C4-2B (cell line): ENCODE data around the gene SLC1A2.

Experiments used
- ZFX ChIP-seq: fragments of 450-650 bp; IDR thresholded peaks from 2 replicates; pipeline ENCODE4 v1.6.1; 2017
- TF ChIP-seq, protein P1 (sequence below): fragments of 450-650 bp; conservative IDR thresholded peaks from 2 replicates; pipeline ENCODE4 v1.5.1; 2017; ENCODE audit warnings: mild to moderate bottlenecking

DNA sequence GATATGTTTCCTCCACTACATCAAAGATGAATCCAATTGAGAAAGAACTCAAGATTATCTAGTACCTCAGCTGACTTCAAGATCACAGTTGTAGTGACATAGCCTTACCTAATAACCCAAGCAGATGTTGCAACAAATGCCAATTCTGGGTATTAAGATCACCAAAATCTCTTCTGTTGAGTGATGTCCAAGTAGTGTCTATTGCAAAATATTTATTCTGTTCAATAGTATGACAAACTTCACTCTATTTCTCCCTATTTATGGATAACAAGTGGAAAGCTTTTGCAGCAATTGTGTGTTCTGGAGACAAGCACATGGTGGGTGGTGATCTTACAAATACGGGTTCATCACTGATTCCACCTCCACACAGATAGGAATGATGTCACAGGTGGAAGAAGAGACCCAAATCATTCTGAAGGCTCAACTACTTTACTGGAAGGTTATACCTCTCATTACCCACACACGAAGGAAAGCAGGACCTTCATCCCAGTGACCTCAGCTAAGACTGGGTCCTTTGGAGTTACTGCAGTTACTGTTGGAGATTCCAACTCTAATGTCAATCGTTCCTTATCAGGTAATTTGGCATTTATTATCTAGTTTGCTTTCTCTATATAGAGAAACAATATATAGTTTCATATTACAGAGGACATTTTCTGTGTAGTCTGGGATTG is 208.3 kb downstream of the SLC1A2 start:
- TF ChIP-seq, protein P1, sequence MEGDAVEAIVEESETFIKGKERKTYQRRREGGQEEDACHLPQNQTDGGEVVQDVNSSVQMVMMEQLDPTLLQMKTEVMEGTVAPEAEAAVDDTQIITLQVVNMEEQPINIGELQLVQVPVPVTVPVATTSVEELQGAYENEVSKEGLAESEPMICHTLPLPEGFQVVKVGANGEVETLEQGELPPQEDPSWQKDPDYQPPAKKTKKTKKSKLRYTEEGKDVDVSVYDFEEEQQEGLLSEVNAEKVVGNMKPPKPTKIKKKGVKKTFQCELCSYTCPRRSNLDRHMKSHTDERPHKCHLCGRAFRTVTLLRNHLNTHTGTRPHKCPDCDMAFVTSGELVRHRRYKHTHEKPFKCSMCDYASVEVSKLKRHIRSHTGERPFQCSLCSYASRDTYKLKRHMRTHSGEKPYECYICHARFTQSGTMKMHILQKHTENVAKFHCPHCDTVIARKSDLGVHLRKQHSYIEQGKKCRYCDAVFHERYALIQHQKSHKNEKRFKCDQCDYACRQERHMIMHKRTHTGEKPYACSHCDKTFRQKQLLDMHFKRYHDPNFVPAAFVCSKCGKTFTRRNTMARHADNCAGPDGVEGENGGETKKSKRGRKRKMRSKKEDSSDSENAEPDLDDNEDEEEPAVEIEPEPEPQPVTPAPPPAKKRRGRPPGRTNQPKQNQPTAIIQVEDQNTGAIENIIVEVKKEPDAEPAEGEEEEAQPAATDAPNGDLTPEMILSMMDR = no peak
- no peak for TF ChIP-seq ZFX
